ENCODE results near the gene GATB. TPM values are rescaled to one million over a fixed set of nuclear protein-coding genes. Genes with fewer than 3 reads are reported as not detected.
"Not testable (repeated sequence)": the region's sequence is repeated elsewhere in the genome, so short reads cannot be mapped to it uniquely, and the experiment has no call there.

The GATB gene
- polyA plus RNA-seq, 1 donor (not counting 4 experiments of a cell fraction or from before 2014, with no cell fraction given), result 31.0 TPM

GRCh38 chr4:151736361-151736760, 24.4 kb downstream of the GATB start:
- H3K4me3 ChIP-seq (ENCODE audit: control insufficient read depth in 2 of 3, extremely low read depth in 1 of 3, insufficient read depth in 2 of 3, low read depth in 1 of 3, low read length in 3 of 3), result no peak overlapping the region
- no peaks in the 10 kb centered on the region for H3K4me1 ChIP-seq (ENCODE audit: control insufficient read depth, extremely low read depth, insufficient read depth, low read length)
- no peak overlapping the region for H3K9ac ChIP-seq (ENCODE audit: control insufficient read depth, extremely low read depth, insufficient read depth, low read length)
- no peak overlapping the region for H3K27ac ChIP-seq (ENCODE audit: control insufficient read depth, insufficient read depth, low read length)
- FAIRE-seq (no peak), DNase-seq (ENCODE audit: low read depth, low spot score) (no peak)
- dilution Hi-C loops (cut with MboI; ENCODE audit: extremely low pct_ligation_motif_present, low sequenced_read_pairs), result no loop called here
- TF ChIP-seq EZH2 (IDR thresholded peaks at IDR 0.05; ENCODE audit: low read length), result no peak
- TF ChIP-seq, protein P1, sequence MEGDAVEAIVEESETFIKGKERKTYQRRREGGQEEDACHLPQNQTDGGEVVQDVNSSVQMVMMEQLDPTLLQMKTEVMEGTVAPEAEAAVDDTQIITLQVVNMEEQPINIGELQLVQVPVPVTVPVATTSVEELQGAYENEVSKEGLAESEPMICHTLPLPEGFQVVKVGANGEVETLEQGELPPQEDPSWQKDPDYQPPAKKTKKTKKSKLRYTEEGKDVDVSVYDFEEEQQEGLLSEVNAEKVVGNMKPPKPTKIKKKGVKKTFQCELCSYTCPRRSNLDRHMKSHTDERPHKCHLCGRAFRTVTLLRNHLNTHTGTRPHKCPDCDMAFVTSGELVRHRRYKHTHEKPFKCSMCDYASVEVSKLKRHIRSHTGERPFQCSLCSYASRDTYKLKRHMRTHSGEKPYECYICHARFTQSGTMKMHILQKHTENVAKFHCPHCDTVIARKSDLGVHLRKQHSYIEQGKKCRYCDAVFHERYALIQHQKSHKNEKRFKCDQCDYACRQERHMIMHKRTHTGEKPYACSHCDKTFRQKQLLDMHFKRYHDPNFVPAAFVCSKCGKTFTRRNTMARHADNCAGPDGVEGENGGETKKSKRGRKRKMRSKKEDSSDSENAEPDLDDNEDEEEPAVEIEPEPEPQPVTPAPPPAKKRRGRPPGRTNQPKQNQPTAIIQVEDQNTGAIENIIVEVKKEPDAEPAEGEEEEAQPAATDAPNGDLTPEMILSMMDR (optimal IDR thresholded peaks at IDR 0.05 in 1 of 3, IDR thresholded peaks at IDR 0.05 in 1 of 3, conservative IDR thresholded peaks at IDR 0.05 in 1 of 3; ENCODE audit: extremely low read depth in 1 of 3, insufficient read depth in 2 of 3, low read length in 3 of 3), result no peak
- H3K36me3 ChIP-seq (ENCODE audit: control insufficient read depth in 2 of 2, extremely low read depth in 1 of 2, insufficient read depth in 2 of 2, low read length in 2 of 2), result peaks cover 0 to 5% of the 10 kb centered on the region in 2 experiments
- peaks cover 5% of the 10 kb centered on the region for H3K9me3 ChIP-seq (ENCODE audit: control insufficient read depth, low read depth, low read length)
- no peak overlapping the region for H2AFZ ChIP-seq (ENCODE audit: control insufficient read depth, low read length)
- no peaks in the 10 kb centered on the region for H4K20me1 ChIP-seq (ENCODE audit: control insufficient read depth, extremely low read depth, insufficient read depth, low read length)
- no peaks in the 10 kb centered on the region for H3K27me3 ChIP-seq (ENCODE audit: control insufficient read depth, extremely low read depth, insufficient read depth, low read length)
- H3K4me2 ChIP-seq (ENCODE audit: control insufficient read depth, extremely low read depth, insufficient read depth, low read depth, low read length), result no peak overlapping the region
- no peaks in the 10 kb centered on the region for H3K9me1 ChIP-seq (ENCODE audit: control insufficient read depth, extremely low read depth, insufficient read depth, low read length)
- H3K79me2 ChIP-seq (ENCODE audit: control insufficient read depth, insufficient read depth, low read length), result no peaks in the 10 kb centered on the region

DNA sequence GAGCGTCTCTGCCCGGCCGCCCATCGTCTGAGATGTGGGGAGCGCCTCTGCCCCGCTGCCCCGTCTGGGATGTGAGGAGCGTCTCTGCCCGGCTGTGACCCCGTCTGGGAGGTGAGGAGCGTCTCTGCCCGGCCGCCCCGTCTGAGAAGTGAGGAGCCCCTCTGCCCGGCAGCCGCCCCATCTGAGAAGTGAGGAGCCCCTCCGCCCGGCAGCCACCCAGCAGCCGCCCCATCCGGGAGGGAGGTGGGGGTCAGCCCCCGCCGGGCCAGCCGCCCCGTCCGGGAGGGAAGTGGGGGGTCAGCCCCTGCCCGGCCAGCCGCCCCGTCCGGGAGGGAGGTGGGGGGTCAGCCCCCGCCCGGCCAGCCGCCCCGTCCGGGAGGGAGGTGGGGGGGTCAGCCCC, 29.1 kb downstream of the GATB start:
- H4K20me1 ChIP-seq (ENCODE audit: control insufficient read depth, extremely low read depth, insufficient read depth, low read length); H2AFZ ChIP-seq (ENCODE audit: control insufficient read depth, low read length); H3K36me3 ChIP-seq (ENCODE audit: control insufficient read depth in 2 of 2, extremely low read depth in 1 of 2, insufficient read depth in 2 of 2, low read length in 2 of 2); H3K27me3 ChIP-seq (ENCODE audit: control insufficient read depth, extremely low read depth, insufficient read depth, low read length); H3K27ac ChIP-seq (ENCODE audit: control insufficient read depth, insufficient read depth, low read length); DNase-seq (ENCODE audit: low read depth, low spot score); H3K9me1 ChIP-seq (ENCODE audit: control insufficient read depth, extremely low read depth, insufficient read depth, low read length); H3K9me3 ChIP-seq (ENCODE audit: control insufficient read depth, low read depth, low read length); H3K4me2 ChIP-seq (ENCODE audit: control insufficient read depth, extremely low read depth, insufficient read depth, low read depth, low read length); H3K9ac ChIP-seq (ENCODE audit: control insufficient read depth, extremely low read depth, insufficient read depth, low read length); H3K79me2 ChIP-seq (ENCODE audit: control insufficient read depth, insufficient read depth, low read length); FAIRE-seq; dilution Hi-C loops (cut with MboI; ENCODE audit: extremely low pct_ligation_motif_present, low sequenced_read_pairs); H3K4me3 ChIP-seq (ENCODE audit: control insufficient read depth in 2 of 3, extremely low read depth in 1 of 3, insufficient read depth in 2 of 3, low read depth in 1 of 3, low read length in 3 of 3): not testable (repeated sequence)
- peaks cover 37% of the 10 kb centered on the region for H3K4me1 ChIP-seq (ENCODE audit: control insufficient read depth, extremely low read depth, insufficient read depth, low read length)

All from keratinocyte (primary cell).